AG04450 (cell line): Measurements from ENCODE around the gene ASB10. TPM values are rescaled to one million over a fixed set of nuclear protein-coding genes. Genes with fewer than 3 reads are reported as not detected.

Source experiments
- CTCF ChIA-PET: fragments of 300-600, 350-600 bp; formaldehyde crosslinking; extraction: SDS; loops from one replicate; lab custom pipeline; 2022; ENCODE audit warnings: antibody characterized with exemption, inconsistent platforms; lab: Charles Lee
- POLR2A ChIA-PET: fragments of 350-600 bp; formaldehyde crosslinking; extraction: SDS; loops from one replicate; lab custom pipeline; 2021; ENCODE audit warnings: antibody characterized with exemption, inconsistent platforms; lab: Yijun Ruan, JAX
- DNase-seq: peaks from one replicate; pipeline ENCODE4 v3.0.0-alpha.2; 2011; ENCODE audit warnings: low read depth, low spot score
- H3K27ac ChIP-seq: one replicate; pipeline ENCODE4 v1.5.1; 2012; ENCODE audit warnings: low read depth, low read length, control low read depth
- H3K27me3 ChIP-seq: one replicate; pipeline ENCODE4 v1.6.0; 2012; ENCODE audit warnings: low read length; ENCODE audit not compliant: control insufficient read depth, insufficient read depth
- H3K4me3 ChIP-seq: 2 replicates; pipeline ENCODE4 v1.5.1; 2011; ENCODE audit warnings: mild to moderate bottlenecking, low read depth, low read length, control low read depth
- H3K9me3 ChIP-seq: 2 replicates; pipeline ENCODE4 v1.5.1; 2012; ENCODE audit warnings: low read length; ENCODE audit not compliant: control insufficient read depth, insufficient read depth
- CTCF ChIP-seq: IDR thresholded peaks from 2 replicates; pipeline ENCODE4 v1.5.1; 2011; ENCODE audit warnings: low read depth, low read length, control low read depth, inconsistent platforms
- polyA plus RNA-seq: library from polyadenylated mRNA; depleted of rRNA; stranded (reverse); fragments of >200 nt; gene quantifications from 2 replicates; pipeline ENCODE4 v1.2.3, GENCODE V29; 2011

ASB10 gene
- polyA plus RNA-seq, 1 experiment = not detected

GRCh38 chr7:151211155-151211772, 24.2 kb upstream of the ASB10 start:
- Histone ChIP-seq H3K27ac (no peak overlapping the region), H3K9me3 (no peaks in the 10 kb centered on the region), H3K4me3 (no peak overlapping the region), H3K27me3 (peaks cover 23% of the 10 kb centered on the region)
- TF ChIP-seq CTCF = no peak
- ChIA-PET CTCF (interaction anchor here (1.4 kb wide), 1 partner anchor 33 kb away, joined by 5 read pairs; no protein-coding TSS in a partner anchor), POLR2A (no interaction called here)
- DNase-seq = no peak

GRCh38 chr7:151210087-151210854, 23.2 kb upstream of the ASB10 start, which contains the start of gene H2BK1:
H2BK1 (minus strand) TSS chr7:151210488; CDS start chr7:151210318, 170 bp downstream.
- TF ChIP-seq CTCF = no peak
- H3K27me3 ChIP-seq = peaks cover 32% of the 10 kb centered on the region
- no peak within 1 kb of the TSS for H3K4me3 ChIP-seq
- DNase-seq = no peak
- CTCF ChIA-PET = interaction anchor here (0.7 to 0.9 kb wide), 2 partner anchors 34 to 86 kb away, joined by 3 to 4 read pairs; no protein-coding TSS in a partner anchor
- POLR2A ChIA-PET = interaction anchor here (0.7 kb wide), 1 partner anchor 1912 kb away, joined by 3 read pairs; no protein-coding TSS in a partner anchor
- H3K9me3 ChIP-seq = no peaks in the 10 kb centered on the region
- H3K27ac ChIP-seq = no peak within 1 kb of the TSS

DNA sequence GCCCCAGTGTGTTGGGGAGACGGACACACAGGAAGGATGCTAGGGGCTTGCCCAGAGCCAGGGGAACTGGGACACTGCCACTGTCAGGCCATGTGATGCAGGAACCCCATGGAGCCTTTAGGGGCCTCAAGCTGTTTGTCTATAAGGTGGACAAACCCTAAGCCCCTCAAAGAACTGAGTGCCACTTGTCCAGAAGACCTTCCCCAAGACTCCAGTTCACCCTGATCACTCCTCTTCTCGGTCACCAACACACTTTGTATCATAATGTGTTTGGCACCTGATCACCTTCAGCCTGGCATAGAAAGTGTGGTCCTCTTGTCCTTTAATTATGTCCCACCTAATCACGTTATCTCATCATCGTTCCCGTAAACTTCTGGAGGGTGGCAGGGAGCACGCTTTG, 22.5 kb upstream of the ASB10 start:
- ChIA-PET POLR2A (no interaction called here), CTCF (no interaction called here)
- H3K4me3 ChIP-seq = no peak overlapping the region
- TF ChIP-seq CTCF = no peak
- peaks cover 37% of the 10 kb centered on the region for H3K27me3 ChIP-seq
- H3K27ac ChIP-seq = no peak overlapping the region
- H3K9me3 ChIP-seq = peaks cover 1% of the 10 kb centered on the region; the same call in 1 of the 2 replicates
- no peak for DNase-seq

- no peak for TF ChIP-seq CTCF
- Histone ChIP-seq H3K27me3 (peaks cover 46% of the 10 kb centered on the region), H3K9me3 (peaks cover 2% of the 10 kb centered on the region; the same call in 1 of the 2 replicates), H3K4me3 (no peak overlapping the region), H3K27ac (no peak overlapping the region)
- CTCF ChIA-PET = no interaction called here
- POLR2A ChIA-PET = no interaction called here
- no peak for DNase-seq
Measured at GRCh38 chr7:151208253-151208862, 21.3 kb upstream of the ASB10 start.
